ENCODE data around the gene MLH3.

GRCh38 chr14:75044322-75044721, 6.9 kb downstream of the MLH3 start:
- TF ChIP-seq PATZ1 (CRISPR knock-in tag; IDR thresholded peaks at IDR 0.05; ENCODE audit: borderline replicate concordance) (no peak), ZFP3 (CRISPR knock-in tag; IDR thresholded peaks at IDR 0.05) (no peak), ZFP30 (CRISPR knock-in tag; IDR thresholded peaks at IDR 0.05) (no peak), OSR1 (CRISPR knock-in tag; IDR thresholded peaks at IDR 0.05) (no peak), PPARA (CRISPR knock-in tag; IDR thresholded peaks at IDR 0.05; ENCODE audit: borderline replicate concordance) (no peak), TOX (CRISPR knock-in tag; IDR thresholded peaks at IDR 0.05; ENCODE audit: borderline replicate concordance) (no peak), BACH2 (CRISPR knock-in tag; IDR thresholded peaks at IDR 0.05; ENCODE audit: borderline replicate concordance) (no peak), ZNF70 (CRISPR knock-in tag; IDR thresholded peaks at IDR 0.05) (no peak), ZNF565 (CRISPR knock-in tag; conservative IDR thresholded peaks at IDR 0.05; ENCODE audit: low read depth) (no peak), CSRNP3 (CRISPR knock-in tag; IDR thresholded peaks at IDR 0.05) (no peak), RARB (CRISPR knock-in tag; IDR thresholded peaks at IDR 0.05) (no peak), ARNTL (CRISPR knock-in tag; IDR thresholded peaks at IDR 0.05; ENCODE audit: borderline replicate concordance, low read depth) (no peak)
